Smooth muscle cell (in vitro differentiated cells): ENCODE measurements around the gene OR6K3. TPM values are rescaled to one million over a fixed set of nuclear protein-coding genes. Genes with fewer than 3 reads are reported as not detected.
A peak's percentile ranks its signal among the peaks of the same experiment; 100 is the strongest.

Source experiments
- DNase-seq: peaks from one replicate; lab custom pipeline; 2025; ENCODE audit not compliant: unreplicated experiment; lab: John Stamatoyannopoulos, UW
- H2AFZ ChIP-seq: fragments of 200-600 bp; sonication (generic); 2 replicates; pipeline ENCODE4 v1.6.0; 2016; ENCODE audit warnings: antibody characterized with exemption, low read depth, mild to moderate bottlenecking
- H3F3A ChIP-seq: fragments of 200-600 bp; sonication (generic); 2 replicates; pipeline ENCODE4 v1.6.0; 2017; ENCODE audit warnings: antibody characterized with exemption, low read depth
- H3K27ac ChIP-seq: fragments of 200-600 bp; sonication (generic); 2 replicates; pipeline ENCODE4 v1.5.1; 2016; ENCODE audit warnings: low read depth, mild to moderate bottlenecking
- H3K27me3 ChIP-seq: fragments of 200-600 bp; sonication (generic); 2 replicates; pipeline ENCODE4 v1.6.1; 2016; ENCODE audit warnings: low read depth, mild to moderate bottlenecking
- H3K36me3 ChIP-seq: fragments of 200-600 bp; sonication (generic); 2 replicates; pipeline ENCODE4 v1.5.1; 2016; ENCODE audit warnings: low read depth
- H3K4me1 ChIP-seq: fragments of 200-600 bp; sonication (generic); 2 replicates; pipeline ENCODE4 v1.5.1; 2016; ENCODE audit warnings: low read depth
- H3K4me2 ChIP-seq: fragments of 200-600 bp; sonication (generic); 2 replicates; pipeline ENCODE4 v1.6.0; 2016; ENCODE audit warnings: mild to moderate bottlenecking
- H3K4me3 ChIP-seq: fragments of 200-600 bp; sonication (generic); 2 replicates; pipeline ENCODE4 v1.5.1; 2016; ENCODE audit warnings: mild to moderate bottlenecking
- H3K79me2 ChIP-seq: fragments of 200-600 bp; sonication (generic); 2 replicates; pipeline ENCODE4 v1.6.0; 2016; ENCODE audit warnings: low read depth, mild to moderate bottlenecking
- H3K9ac ChIP-seq: fragments of 200-600 bp; sonication (generic); 2 replicates; pipeline ENCODE4 v1.6.0; 2016; ENCODE audit warnings: low read depth
- H3K9me3 ChIP-seq: fragments of 200-600 bp; sonication (generic); replicated peaks from 2 replicates; pipeline ENCODE4 v1.5.1; 2016; ENCODE audit warnings: low read depth
- H4K20me1 ChIP-seq: fragments of 200-600 bp; sonication (generic); 2 replicates; pipeline ENCODE4 v1.6.0; 2016; ENCODE audit warnings: low read depth
- CTCF ChIP-seq: fragments of 200-600 bp; sonication (generic); IDR thresholded peaks from 2 replicates; pipeline ENCODE4 v1.5.1; 2017; ENCODE audit warnings: borderline replicate concordance, mild to moderate bottlenecking, antibody characterized with exemption; ENCODE audit not compliant: insufficient read depth, poor library complexity, severe bottlenecking
- WGBS: methylation state at CpG from one replicate; pipeline ENCODE4 v1.1.7; 2016; ENCODE audit warnings: low lambda C conversion rate; 5-methylcytosine and 5-hydroxymethylcytosine counted together
- polyA plus RNA-seq: library from polyadenylated mRNA; unstranded; fragments of >200 nt; fragmentation: Nextera tagmentation; extraction: Ambion mirVana; gene quantifications from 2 replicates; pipeline ENCODE4 v1.2.1, GENCODE V29; 2016
- total RNA-seq: library from RNA; depleted of rRNA; stranded (reverse); fragments of >200 nt; gene quantifications from 2 replicates; pipeline ENCODE4 v1.2.3, GENCODE V29; 2014

The OR6K3 gene
- total and polyA plus RNA-seq, 2 experiments from 2014 or later: not detected

- H3K4me3 ChIP-seq: no peak overlapping the region
- H4K20me1 ChIP-seq: no peaks in the 10 kb centered on the region
- WGBS: 97% methylated on average over 5 of the region's 5 CpGs
- H3K27ac ChIP-seq: no peak overlapping the region
- no peaks in the 10 kb centered on the region for H3K36me3 ChIP-seq
- H3K9ac ChIP-seq: no peak overlapping the region
- no peak overlapping the region for H2AFZ ChIP-seq
- H3F3A ChIP-seq: no peaks in the 10 kb centered on the region
- H3K79me2 ChIP-seq: no peaks in the 10 kb centered on the region
- no peaks in the 10 kb centered on the region for H3K4me1 ChIP-seq
- no peaks in the 10 kb centered on the region for H3K9me3 ChIP-seq
- no peak overlapping the region for H3K4me2 ChIP-seq
- no peak for TF ChIP-seq CTCF
- no peaks in the 10 kb centered on the region for H3K27me3 ChIP-seq
- DNase-seq: no peak
Measured at GRCh38 chr1:158724442-158724841, 3.9 kb upstream of the OR6K3 start.

- Histone ChIP-seq H3K4me2 (no peak overlapping the region), H3K9ac (no peak overlapping the region), H3K36me3 (no peaks in the 10 kb centered on the region), H3K9me3 (no peaks in the 10 kb centered on the region), H2AFZ (peak overlapping the region; percentile 39), H3K4me1 (no peaks in the 10 kb centered on the region), H3F3A (no peaks in the 10 kb centered on the region), H3K79me2 (no peaks in the 10 kb centered on the region), H4K20me1 (no peaks in the 10 kb centered on the region), H3K4me3 (no peak overlapping the region), H3K27me3 (no peaks in the 10 kb centered on the region), H3K27ac (no peak overlapping the region)
- TF ChIP-seq CTCF: no peak
- WGBS: 92% methylated on average over 3 of the region's 3 CpGs
- DNase-seq: no peak
Measured at GRCh38 chr1:158719664-158720063, 856 bp downstream of the OR6K3 start.

- Histone ChIP-seq H3K36me3 (no peaks in the 10 kb centered on the region), H3K27ac (no peak overlapping the region), H3K4me3 (no peak overlapping the region), H3F3A (no peaks in the 10 kb centered on the region), H3K4me2 (no peak overlapping the region), H3K27me3 (peaks cover 3% of the 10 kb centered on the region), H3K4me1 (no peaks in the 10 kb centered on the region), H2AFZ (no peak overlapping the region), H4K20me1 (no peaks in the 10 kb centered on the region), H3K9me3 (no peaks in the 10 kb centered on the region), H3K9ac (no peak overlapping the region), H3K79me2 (no peaks in the 10 kb centered on the region)
- no peak for DNase-seq
- no peak for TF ChIP-seq CTCF
- WGBS: 89% methylated on average over 6 of the region's 6 CpGs
Measured at GRCh38 chr1:158717344-158717743, 3.2 kb downstream of the OR6K3 start.

DNA sequence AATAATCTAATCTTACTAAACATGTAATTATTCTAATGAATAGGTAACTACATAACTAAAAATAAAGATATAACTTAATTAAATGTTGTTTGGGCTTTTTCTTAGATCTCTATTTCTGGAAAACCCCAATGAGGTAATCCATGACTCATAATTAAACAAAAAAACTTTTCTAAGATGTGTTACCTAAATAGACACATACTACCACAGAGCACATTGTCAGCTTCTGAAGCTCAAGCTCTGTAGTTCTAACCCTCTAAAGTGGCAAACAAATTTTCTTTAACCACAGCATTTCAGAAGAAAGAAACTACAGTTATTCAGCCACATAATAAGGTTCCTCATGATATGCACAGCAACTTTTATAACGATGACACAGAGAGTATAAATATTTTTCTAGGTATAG, 4.2 kb downstream of the OR6K3 start:
- no peaks in the 10 kb centered on the region for H3K36me3 ChIP-seq
- no peaks in the 10 kb centered on the region for H3K79me2 ChIP-seq
- H3K4me2 ChIP-seq: no peak overlapping the region
- H3K27ac ChIP-seq: peak overlapping the region; percentile 54
- H3F3A ChIP-seq: no peaks in the 10 kb centered on the region
- H4K20me1 ChIP-seq: no peaks in the 10 kb centered on the region
- no peak overlapping the region for H3K4me3 ChIP-seq
- H2AFZ ChIP-seq: no peak overlapping the region
- H3K9ac ChIP-seq: no peak overlapping the region
- no peaks in the 10 kb centered on the region for H3K4me1 ChIP-seq
- no peak for TF ChIP-seq CTCF
- H3K27me3 ChIP-seq: peaks cover 10% of the 10 kb centered on the region
- no peak for DNase-seq
- H3K9me3 ChIP-seq: no peaks in the 10 kb centered on the region
- WGBS: 80% methylated on average over 1 of the region's 1 CpG
